Measurements from ENCODE around the gene CEP44. TPM values are rescaled to one million over a fixed set of nuclear protein-coding genes. Genes with fewer than 3 reads are reported as not detected.
A peak's percentile ranks its signal among the peaks of the same experiment; 100 is the strongest.
"Not testable (repeated sequence)": the region's sequence is repeated elsewhere in the genome, so short reads cannot be mapped to it uniquely, and the experiment has no call there.

CEP44 gene
- total RNA-seq, 1 experiment from 2014 or later = 8.4 TPM

DNA sequence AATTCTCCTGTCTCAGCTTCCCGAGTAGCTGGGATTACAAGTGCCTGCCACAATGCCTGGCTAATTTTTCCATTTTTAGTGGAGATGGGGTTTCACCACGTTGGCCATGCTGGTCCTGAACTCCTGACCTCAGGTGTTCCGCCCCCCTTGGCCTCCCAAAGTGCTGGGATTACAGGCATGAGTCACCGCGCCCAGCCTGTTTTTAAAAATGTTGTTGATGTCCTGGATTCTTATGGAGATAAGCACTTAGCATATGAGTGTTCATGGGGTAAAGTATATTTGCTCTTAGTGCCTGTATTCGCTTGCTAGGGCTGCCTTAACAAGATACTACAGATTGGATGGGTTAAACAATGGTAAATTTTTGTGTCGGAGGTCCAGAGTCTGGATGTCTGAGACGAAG is 91.7 kb downstream of the CEP44 start:
- Histone ChIP-seq H2AFZ (ENCODE audit: low read length) (no peak overlapping the region), H3F3A (ENCODE audit: low read length, unreplicated experiment) (no peaks in the 10 kb centered on the region), H3K9me2 (replicated peaks; ENCODE audit: low read length) (no peaks in the 10 kb centered on the region), H3K4me3 (ENCODE audit: low read length) (no peak overlapping the region), H3K4me1 (ENCODE audit: insufficient read depth, low read length) (peaks cover 18% of the 10 kb centered on the region), H3K79me2 (ENCODE audit: low read length) (no peaks in the 10 kb centered on the region), H3K9me3 (ENCODE audit: low read length) (no peaks in the 10 kb centered on the region), H3K9ac (ENCODE audit: low read length) (no peak overlapping the region), H3K27ac (ENCODE audit: low read length) (no peak overlapping the region), H3K27me3 (ENCODE audit: low read length) (no peaks in the 10 kb centered on the region), H4K20me1 (ENCODE audit: low read length) (no peaks in the 10 kb centered on the region), H3K4me2 (ENCODE audit: low read length) (no peak overlapping the region), H3K36me3 (ENCODE audit: low read depth, low read length) (no peaks in the 10 kb centered on the region)
- intact Hi-C loops (cut with micrococcal nuclease) = loop anchor here (5.0 kb wide), 1 partner anchor 62 kb away; no protein-coding TSS in a partner anchor
- DNase-seq (peak; percentile 18), ATAC-seq (no peak)
- BruUV-seq (replicated peaks) = no TSS peak
- POLR2A ChIA-PET (ENCODE audit: unreplicated experiment) = no interaction called here
- TF ChIP-seq EZH2phosphoT487 (IDR thresholded peaks at IDR 0.05; ENCODE audit: borderline replicate concordance, low read length) (no peak), EZH2 (IDR thresholded peaks at IDR 0.05; ENCODE audit: low read length, unreplicated experiment) (no peak)
- TF ChIP-seq, protein P1, sequence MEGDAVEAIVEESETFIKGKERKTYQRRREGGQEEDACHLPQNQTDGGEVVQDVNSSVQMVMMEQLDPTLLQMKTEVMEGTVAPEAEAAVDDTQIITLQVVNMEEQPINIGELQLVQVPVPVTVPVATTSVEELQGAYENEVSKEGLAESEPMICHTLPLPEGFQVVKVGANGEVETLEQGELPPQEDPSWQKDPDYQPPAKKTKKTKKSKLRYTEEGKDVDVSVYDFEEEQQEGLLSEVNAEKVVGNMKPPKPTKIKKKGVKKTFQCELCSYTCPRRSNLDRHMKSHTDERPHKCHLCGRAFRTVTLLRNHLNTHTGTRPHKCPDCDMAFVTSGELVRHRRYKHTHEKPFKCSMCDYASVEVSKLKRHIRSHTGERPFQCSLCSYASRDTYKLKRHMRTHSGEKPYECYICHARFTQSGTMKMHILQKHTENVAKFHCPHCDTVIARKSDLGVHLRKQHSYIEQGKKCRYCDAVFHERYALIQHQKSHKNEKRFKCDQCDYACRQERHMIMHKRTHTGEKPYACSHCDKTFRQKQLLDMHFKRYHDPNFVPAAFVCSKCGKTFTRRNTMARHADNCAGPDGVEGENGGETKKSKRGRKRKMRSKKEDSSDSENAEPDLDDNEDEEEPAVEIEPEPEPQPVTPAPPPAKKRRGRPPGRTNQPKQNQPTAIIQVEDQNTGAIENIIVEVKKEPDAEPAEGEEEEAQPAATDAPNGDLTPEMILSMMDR (conservative IDR thresholded peaks at IDR 0.05; ENCODE audit: low read depth, low read length) = no peak
- CTCF ChIA-PET = no interaction called here

DNA sequence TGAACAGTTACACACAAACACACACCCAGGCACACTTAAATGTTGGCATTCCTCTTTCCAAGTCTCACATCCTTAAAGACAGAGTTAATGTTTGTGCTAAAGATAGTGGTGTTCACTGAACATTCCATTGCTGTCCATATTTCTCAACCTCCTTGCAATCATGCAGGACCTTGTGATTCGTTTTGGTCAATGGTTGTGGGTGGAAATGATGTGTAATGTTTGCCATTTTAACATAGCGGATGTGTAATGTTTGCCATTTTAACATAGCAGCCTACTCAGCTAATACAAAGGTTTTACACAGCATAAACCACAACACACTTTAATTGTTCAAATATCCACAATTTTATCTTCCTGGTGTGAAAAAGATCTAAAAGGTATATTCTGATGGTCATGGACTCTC is 93.9 kb downstream of the CEP44 start:
- Histone ChIP-seq H3K4me2 (ENCODE audit: low read length) (peak overlapping the region; percentile 26; the same call in 1 of the 2 replicates), H3K36me3 (ENCODE audit: low read depth, low read length) (no peaks in the 10 kb centered on the region), H3K27ac (ENCODE audit: low read length) (peak overlapping the region; percentile 74), H2AFZ (ENCODE audit: low read length) (0 out of 2 replicates have a peak overlapping the region, but pooled peaks have one; percentile 1), H3K4me1 (ENCODE audit: insufficient read depth, low read length) (peaks cover 18% of the 10 kb centered on the region), H3F3A (ENCODE audit: low read length, unreplicated experiment) (no peaks in the 10 kb centered on the region), H3K9me2 (replicated peaks; ENCODE audit: low read length) (no peaks in the 10 kb centered on the region), H3K9me3 (ENCODE audit: low read length) (no peaks in the 10 kb centered on the region), H3K9ac (ENCODE audit: low read length) (peak overlapping the region; percentile 2; the same call in 1 of the 2 replicates), H4K20me1 (ENCODE audit: low read length) (no peaks in the 10 kb centered on the region), H3K4me3 (ENCODE audit: low read length) (no peak overlapping the region), H3K79me2 (ENCODE audit: low read length) (no peaks in the 10 kb centered on the region), H3K27me3 (ENCODE audit: low read length) (no peaks in the 10 kb centered on the region)
- ChIA-PET POLR2A (ENCODE audit: unreplicated experiment) (no interaction called here), CTCF (no interaction called here)
- TF ChIP-seq, protein P1 (conservative IDR thresholded peaks at IDR 0.05; ENCODE audit: low read depth, low read length) = no peak
- TF ChIP-seq EZH2phosphoT487 (IDR thresholded peaks at IDR 0.05; ENCODE audit: borderline replicate concordance, low read length) (no peak), EZH2 (IDR thresholded peaks at IDR 0.05; ENCODE audit: low read length, unreplicated experiment) (no peak)
- DNase-seq = peak; percentile 87
- intact Hi-C loops (cut with micrococcal nuclease) = loop anchor here (1.0 to 5.0 kb wide), 3 partner anchors 46 to 145 kb away; partner anchors contain the start of gene HPGD
- peak; percentile 98 for ATAC-seq
- BruUV-seq (replicated peaks) = no TSS peak

DNA sequence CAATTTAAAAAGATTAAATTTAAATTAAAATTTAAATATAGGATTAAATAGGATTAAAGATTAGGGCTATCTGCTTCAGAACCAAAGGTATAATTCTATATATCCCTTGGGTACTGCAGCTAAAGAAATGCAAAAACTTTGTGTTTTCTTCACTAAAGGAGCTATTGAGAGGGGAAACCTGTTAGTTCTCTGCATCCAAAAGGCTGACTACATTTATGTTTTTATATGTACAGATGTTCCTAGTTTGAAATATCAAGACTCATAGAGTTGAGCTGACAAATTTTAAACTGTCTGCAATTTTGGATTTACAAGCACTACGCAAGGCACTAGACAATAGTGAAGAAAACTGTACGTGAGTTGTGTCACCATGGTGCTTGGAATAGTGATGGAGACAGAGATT is 95.2 kb downstream of the CEP44 start:
- Histone ChIP-seq H3F3A (ENCODE audit: low read length, unreplicated experiment) (no peaks in the 10 kb centered on the region), H3K9ac (ENCODE audit: low read length) (no peak overlapping the region), H2AFZ (ENCODE audit: low read length) (no peak overlapping the region), H3K9me2 (replicated peaks; ENCODE audit: low read length) (no peaks in the 10 kb centered on the region), H3K9me3 (ENCODE audit: low read length) (no peaks in the 10 kb centered on the region), H3K79me2 (ENCODE audit: low read length) (no peaks in the 10 kb centered on the region), H3K4me3 (ENCODE audit: low read length) (no peak overlapping the region), H3K4me1 (ENCODE audit: insufficient read depth, low read length) (peaks cover 18% of the 10 kb centered on the region), H3K4me2 (ENCODE audit: low read length) (no peak overlapping the region), H4K20me1 (ENCODE audit: low read length) (no peaks in the 10 kb centered on the region), H3K36me3 (ENCODE audit: low read depth, low read length) (no peaks in the 10 kb centered on the region), H3K27me3 (ENCODE audit: low read length) (no peaks in the 10 kb centered on the region), H3K27ac (ENCODE audit: low read length) (no peak overlapping the region)
- intact Hi-C loops (cut with micrococcal nuclease) = loop anchor here (5.0 kb wide), 1 partner anchor 58 kb away; no protein-coding TSS in a partner anchor
- DNase-seq (no peak), ATAC-seq (no peak)
- BruUV-seq (replicated peaks) = no TSS peak
- TF ChIP-seq EZH2 (IDR thresholded peaks at IDR 0.05; ENCODE audit: low read length, unreplicated experiment) (no peak), EZH2phosphoT487 (IDR thresholded peaks at IDR 0.05; ENCODE audit: borderline replicate concordance, low read length) (no peak)
- TF ChIP-seq, protein P1 (conservative IDR thresholded peaks at IDR 0.05; ENCODE audit: low read depth, low read length) = no peak
- CTCF ChIA-PET = no interaction called here
- POLR2A ChIA-PET (ENCODE audit: unreplicated experiment) = no interaction called here

DNA sequence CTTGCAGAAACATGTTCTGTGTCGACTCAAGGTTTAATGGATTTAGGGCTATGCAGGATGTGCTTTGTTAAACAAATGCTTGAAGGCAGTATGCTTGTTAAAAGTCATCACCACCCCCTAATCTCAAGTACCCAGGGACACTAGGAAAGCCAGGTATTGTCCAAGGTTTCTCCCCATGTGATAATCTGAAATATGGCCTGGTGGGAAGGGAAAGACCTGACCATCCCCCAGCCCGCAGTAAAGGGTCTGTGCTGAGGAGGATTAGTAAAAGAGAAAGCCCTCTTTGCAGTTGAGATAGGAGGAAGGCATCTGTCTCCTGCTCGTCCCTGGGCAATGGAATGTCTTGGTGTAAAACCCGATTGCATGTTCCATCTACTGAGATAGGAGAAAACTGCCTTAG is 96.5 kb downstream of the CEP44 start:
- H3K9me2 ChIP-seq (replicated peaks; ENCODE audit: low read length); H3F3A ChIP-seq (ENCODE audit: low read length, unreplicated experiment); CTCF ChIA-PET; H3K79me2 ChIP-seq (ENCODE audit: low read length); H2AFZ ChIP-seq (ENCODE audit: low read length); ATAC-seq; intact Hi-C loops (cut with micrococcal nuclease); H4K20me1 ChIP-seq (ENCODE audit: low read length); BruUV-seq (replicated peaks); H3K9ac ChIP-seq (ENCODE audit: low read length); H3K27me3 ChIP-seq (ENCODE audit: low read length); H3K36me3 ChIP-seq (ENCODE audit: low read depth, low read length); POLR2A ChIA-PET (ENCODE audit: unreplicated experiment); DNase-seq; H3K4me2 ChIP-seq (ENCODE audit: low read length); H3K27ac ChIP-seq (ENCODE audit: low read length); H3K9me3 ChIP-seq (ENCODE audit: low read length); H3K4me3 ChIP-seq (ENCODE audit: low read length): not testable (repeated sequence)
- H3K4me1 ChIP-seq (ENCODE audit: insufficient read depth, low read length) = peaks cover 19% of the 10 kb centered on the region
